BLaER1 (cell line): ENCODE results near the gene STK24.

ENCODE experiments used
- H3K27ac ChIP-seq: shearing (Covaris generic); formaldehyde crosslinking; 2 replicates; pipeline ENCODE4 v1.8.1; 2022
- H3K27me3 ChIP-seq: shearing (Covaris generic); formaldehyde crosslinking; 2 replicates; pipeline ENCODE4 v1.8.1; 2022
- H3K36me3 ChIP-seq: shearing (Covaris generic); formaldehyde crosslinking; 2 replicates; pipeline ENCODE4 v1.8.1; 2022
- H3K4me1 ChIP-seq: shearing (Covaris generic); formaldehyde crosslinking; 2 replicates; pipeline ENCODE4 v1.8.1; 2022
- H3K4me2 ChIP-seq: shearing (Covaris generic); formaldehyde crosslinking; 2 replicates; pipeline ENCODE4 v1.8.1; 2022
- H3K4me3 ChIP-seq: shearing (Covaris generic); formaldehyde crosslinking; 2 replicates; pipeline ENCODE4 v1.8.1; 2022
- H3K9ac ChIP-seq: shearing (Covaris generic); formaldehyde crosslinking; 2 replicates; pipeline ENCODE4 v1.8.1; 2022
- H3K9me3 ChIP-seq: shearing (Covaris generic); formaldehyde crosslinking; 2 replicates; pipeline ENCODE4 v1.8.1; 2022
- H4K20me1 ChIP-seq: shearing (Covaris generic); formaldehyde crosslinking; 2 replicates; pipeline ENCODE4 v1.8.1; 2022
- Cebpa-rat ChIP-seq: shearing (Covaris generic); IDR thresholded peaks from 2 replicates; pipeline ENCODE4 v1.8.1; 2022

STK24 gene

DNA sequence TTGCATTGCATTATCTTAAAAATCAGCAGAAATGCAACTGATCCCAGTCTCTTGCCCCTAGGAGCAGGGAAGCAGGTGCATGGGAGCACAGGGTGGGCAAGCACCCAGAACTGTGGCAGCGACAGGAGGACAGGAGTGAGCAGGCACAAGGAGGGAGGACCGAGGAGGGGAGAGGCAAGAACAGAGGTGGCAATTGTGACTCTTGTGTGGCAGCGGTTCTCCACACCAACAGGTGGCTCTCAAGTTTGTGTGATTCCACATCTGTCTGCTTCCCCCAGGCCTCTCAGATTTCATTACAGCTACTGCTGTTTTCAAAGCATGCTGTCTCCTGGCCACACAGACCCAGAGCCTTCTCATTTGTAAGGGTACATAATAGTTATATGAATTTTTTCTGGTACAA is 108.5 kb downstream of the STK24 start:
- Histone ChIP-seq H3K4me1 (peaks cover 11% of the 10 kb centered on the region; the same call in 1 of the 2 replicates), H3K27ac (no peak overlapping the region), H3K4me2 (no peak overlapping the region), H3K9ac (no peak overlapping the region), H3K27me3 (no peaks in the 10 kb centered on the region), H3K36me3 (peaks cover 97% of the 10 kb centered on the region), H4K20me1 (peaks cover 82% of the 10 kb centered on the region), H3K4me3 (no peak overlapping the region), H3K9me3 (peaks cover 1% of the 10 kb centered on the region)
- TF ChIP-seq Cebpa-rat: no peak

GRCh38 chr13:98467263-98467985 is 109.5 kb downstream of the STK24 start:
- Histone ChIP-seq H3K27ac (no peak overlapping the region), H3K27me3 (no peaks in the 10 kb centered on the region), H3K4me2 (no peak overlapping the region), H3K4me3 (no peak overlapping the region), H3K9me3 (no peaks in the 10 kb centered on the region), H3K9ac (no peak overlapping the region), H4K20me1 (peaks cover 91% of the 10 kb centered on the region), H3K36me3 (peaks cover 97% of the 10 kb centered on the region), H3K4me1 (peaks cover 21% of the 10 kb centered on the region)
- no peak for TF ChIP-seq Cebpa-rat

DNA sequence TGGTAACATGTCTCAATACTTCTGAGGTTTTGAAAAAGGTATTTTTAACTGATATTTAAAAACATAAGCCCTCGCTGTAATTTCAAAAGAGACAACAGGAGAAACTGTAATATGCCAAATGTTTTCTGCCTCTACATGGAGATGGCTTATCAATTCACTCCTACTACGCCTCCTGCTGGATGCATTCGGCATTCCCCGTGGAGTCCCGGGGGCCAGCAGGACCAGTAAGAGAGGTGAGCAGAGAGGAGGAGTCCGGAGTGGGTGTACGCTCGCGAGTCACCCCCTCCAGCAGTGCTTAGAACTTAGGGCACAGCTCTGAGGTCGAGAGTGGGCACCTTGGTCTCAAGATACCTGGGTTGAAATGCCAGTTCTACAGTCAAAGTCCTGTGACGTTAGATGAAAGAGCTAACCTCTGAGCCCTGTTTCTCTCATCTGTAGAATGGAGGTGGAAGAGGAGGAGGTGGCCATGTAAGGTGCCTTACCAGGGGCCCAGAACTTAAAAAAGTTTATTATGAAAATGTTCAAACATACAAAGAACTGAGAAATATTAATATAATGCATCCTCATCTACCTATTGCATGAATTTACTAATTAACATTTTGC is 110.2 kb downstream of the STK24 start:
- H3K9ac ChIP-seq: no peak overlapping the region
- H3K4me3 ChIP-seq: no peak overlapping the region
- no peaks in the 10 kb centered on the region for H3K27me3 ChIP-seq
- H3K4me2 ChIP-seq: no peak overlapping the region
- peaks cover 28% of the 10 kb centered on the region for H3K4me1 ChIP-seq
- H3K36me3 ChIP-seq: peaks cover 96% of the 10 kb centered on the region
- H4K20me1 ChIP-seq: peaks cover 91% of the 10 kb centered on the region
- H3K9me3 ChIP-seq: no peaks in the 10 kb centered on the region
- H3K27ac ChIP-seq: no peak overlapping the region
- no peak for TF ChIP-seq Cebpa-rat

DNA sequence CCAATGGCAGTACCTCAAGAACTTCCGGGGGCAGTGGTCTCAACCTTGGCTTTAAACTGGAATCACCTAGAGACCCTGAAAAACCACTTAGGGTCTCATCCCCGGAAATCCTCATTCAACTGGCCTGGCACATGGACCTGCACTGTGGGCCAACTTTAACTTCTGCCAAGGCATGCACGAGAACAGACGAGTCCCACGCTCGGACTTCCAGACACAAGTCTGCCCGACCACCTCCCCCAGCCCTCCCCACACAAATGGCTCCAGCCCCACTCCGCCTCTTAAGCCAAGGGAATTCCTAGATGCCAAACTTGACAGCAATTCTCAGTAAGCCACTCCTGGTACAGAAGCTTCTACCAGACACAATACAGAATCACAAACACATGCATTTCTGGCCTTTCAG is 114.0 kb downstream of the STK24 start:
- H3K9ac ChIP-seq: no peak overlapping the region
- no peaks in the 10 kb centered on the region for H3K27me3 ChIP-seq
- H3K27ac ChIP-seq: no peak overlapping the region
- no peak for TF ChIP-seq Cebpa-rat
- peaks cover 38% of the 10 kb centered on the region for H3K4me1 ChIP-seq
- H3K4me2 ChIP-seq: peak overlapping the region; percentile 67
- no peak overlapping the region for H3K4me3 ChIP-seq
- no peaks in the 10 kb centered on the region for H3K9me3 ChIP-seq
- peaks cover 96% of the 10 kb centered on the region for H3K36me3 ChIP-seq
- peaks cover 91% of the 10 kb centered on the region for H4K20me1 ChIP-seq

DNA sequence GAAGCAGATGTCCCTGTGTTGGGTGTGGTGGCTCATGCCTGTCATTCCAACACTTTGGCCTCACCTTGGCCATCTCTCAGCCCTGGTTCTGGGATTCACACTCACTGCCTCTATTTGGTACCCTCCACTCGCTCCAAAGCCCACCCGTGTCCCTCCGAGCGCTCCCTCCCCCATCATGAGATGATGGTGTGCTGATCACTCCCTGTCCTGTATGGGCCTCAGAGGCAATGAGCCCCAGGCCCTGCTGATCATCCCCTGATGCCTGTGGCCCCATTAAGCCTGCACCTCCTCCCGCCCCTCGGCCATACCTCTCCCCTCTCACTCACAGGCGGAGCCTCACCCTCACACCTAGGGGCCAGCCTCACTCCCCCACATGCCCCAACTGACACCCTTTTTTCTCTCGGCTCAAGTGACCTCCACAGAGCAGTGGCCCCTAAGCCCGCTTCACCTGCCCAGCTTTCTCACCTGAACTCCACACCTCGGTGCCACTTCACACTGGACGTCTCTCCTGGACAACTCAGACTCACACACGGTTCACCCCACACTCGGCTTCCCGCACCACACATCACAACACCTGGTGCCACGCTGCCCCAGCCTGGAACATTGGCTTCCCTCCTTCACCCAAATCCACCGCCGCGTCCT is 114.5 kb downstream of the STK24 start:
- H3K36me3 ChIP-seq: peaks cover 96% of the 10 kb centered on the region
- no peak overlapping the region for H3K27ac ChIP-seq
- peaks cover 91% of the 10 kb centered on the region for H4K20me1 ChIP-seq
- H3K27me3 ChIP-seq: no peaks in the 10 kb centered on the region
- H3K9ac ChIP-seq: no peak overlapping the region
- H3K4me3 ChIP-seq: no peak overlapping the region
- H3K9me3 ChIP-seq: no peaks in the 10 kb centered on the region
- peaks cover 33% of the 10 kb centered on the region for H3K4me1 ChIP-seq
- no peak for TF ChIP-seq Cebpa-rat
- peak overlapping the region; percentile 67 for H3K4me2 ChIP-seq

GRCh38 chr13:98461486-98462240 is 115.2 kb downstream of the STK24 start:
- no peak for TF ChIP-seq Cebpa-rat
- Histone ChIP-seq H3K27me3 (no peaks in the 10 kb centered on the region), H3K9me3 (no peaks in the 10 kb centered on the region), H3K27ac (no peak overlapping the region), H3K4me1 (peaks cover 32% of the 10 kb centered on the region), H4K20me1 (peaks cover 91% of the 10 kb centered on the region), H3K36me3 (peaks cover 96% of the 10 kb centered on the region), H3K9ac (no peak overlapping the region), H3K4me3 (no peak overlapping the region), H3K4me2 (peak overlapping the region; percentile 67)

DNA sequence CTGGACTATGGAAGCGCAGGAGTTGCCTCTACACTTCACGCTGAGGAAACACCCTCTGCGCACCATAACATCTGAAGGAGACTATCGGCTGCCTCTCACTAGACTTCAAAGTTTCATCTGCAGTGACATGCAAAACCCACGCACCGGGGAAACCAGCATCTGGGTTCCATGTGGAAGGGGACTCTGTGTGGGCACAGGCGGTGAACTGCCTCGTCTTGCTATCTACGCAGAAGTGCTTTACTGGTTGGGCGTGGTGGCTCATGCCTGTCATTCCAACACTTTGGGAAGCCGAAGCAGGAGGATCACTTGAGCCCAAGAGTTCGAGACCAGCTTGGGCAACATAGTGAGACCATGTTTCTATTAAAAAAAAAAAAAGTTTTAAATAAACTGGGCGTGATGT is 116.4 kb downstream of the STK24 start:
- Histone ChIP-seq H3K36me3 (peaks cover 97% of the 10 kb centered on the region), H3K4me2 (no peak overlapping the region), H3K9me3 (no peaks in the 10 kb centered on the region), H4K20me1 (peaks cover 91% of the 10 kb centered on the region), H3K4me1 (peaks cover 32% of the 10 kb centered on the region), H3K27me3 (no peaks in the 10 kb centered on the region), H3K4me3 (no peak overlapping the region), H3K27ac (no peak overlapping the region), H3K9ac (no peak overlapping the region)
- TF ChIP-seq Cebpa-rat: no peak

GRCh38 chr13:98459721-98460370 is 117.1 kb downstream of the STK24 start:
- H3K27ac ChIP-seq: no peak overlapping the region
- H3K9ac ChIP-seq: no peak overlapping the region
- H3K36me3 ChIP-seq: peaks cover 97% of the 10 kb centered on the region
- H3K4me2 ChIP-seq: no peak overlapping the region
- no peak overlapping the region for H3K4me3 ChIP-seq
- H3K9me3 ChIP-seq: no peaks in the 10 kb centered on the region
- H3K27me3 ChIP-seq: no peaks in the 10 kb centered on the region
- peaks cover 91% of the 10 kb centered on the region for H4K20me1 ChIP-seq
- peaks cover 37% of the 10 kb centered on the region for H3K4me1 ChIP-seq
- no peak for TF ChIP-seq Cebpa-rat

GRCh38 chr13:98459171-98459681 is 117.7 kb downstream of the STK24 start:
- Histone ChIP-seq H4K20me1 (peaks cover 97% of the 10 kb centered on the region), H3K36me3 (peaks cover 98% of the 10 kb centered on the region), H3K27me3 (no peaks in the 10 kb centered on the region), H3K9ac (no peak overlapping the region), H3K4me2 (no peak overlapping the region), H3K4me3 (no peak overlapping the region), H3K27ac (no peak overlapping the region), H3K9me3 (no peaks in the 10 kb centered on the region), H3K4me1 (peaks cover 42% of the 10 kb centered on the region)
- TF ChIP-seq Cebpa-rat: no peak
